ENCODE results near the gene ACP4.

DNA sequence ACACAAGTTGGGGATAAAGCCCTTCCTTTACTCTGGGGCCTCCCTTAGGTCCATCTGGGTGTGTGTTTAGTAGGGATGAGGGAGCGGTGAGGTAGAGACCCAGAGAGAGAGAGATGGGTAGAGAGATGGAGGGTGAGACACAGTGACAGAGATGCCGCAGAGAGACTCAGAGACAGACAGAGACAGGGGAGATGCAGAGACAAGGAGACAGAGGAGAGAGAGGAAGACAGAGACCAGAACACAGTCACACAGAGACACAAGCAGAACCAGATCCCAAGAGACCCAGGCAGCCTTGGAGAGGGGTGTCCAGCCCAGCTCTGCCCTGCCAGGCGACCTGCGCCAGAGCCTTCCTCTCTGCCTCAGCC is 31.0 kb downstream of the ACP4 start:
- TF ChIP-seq, protein P1, sequence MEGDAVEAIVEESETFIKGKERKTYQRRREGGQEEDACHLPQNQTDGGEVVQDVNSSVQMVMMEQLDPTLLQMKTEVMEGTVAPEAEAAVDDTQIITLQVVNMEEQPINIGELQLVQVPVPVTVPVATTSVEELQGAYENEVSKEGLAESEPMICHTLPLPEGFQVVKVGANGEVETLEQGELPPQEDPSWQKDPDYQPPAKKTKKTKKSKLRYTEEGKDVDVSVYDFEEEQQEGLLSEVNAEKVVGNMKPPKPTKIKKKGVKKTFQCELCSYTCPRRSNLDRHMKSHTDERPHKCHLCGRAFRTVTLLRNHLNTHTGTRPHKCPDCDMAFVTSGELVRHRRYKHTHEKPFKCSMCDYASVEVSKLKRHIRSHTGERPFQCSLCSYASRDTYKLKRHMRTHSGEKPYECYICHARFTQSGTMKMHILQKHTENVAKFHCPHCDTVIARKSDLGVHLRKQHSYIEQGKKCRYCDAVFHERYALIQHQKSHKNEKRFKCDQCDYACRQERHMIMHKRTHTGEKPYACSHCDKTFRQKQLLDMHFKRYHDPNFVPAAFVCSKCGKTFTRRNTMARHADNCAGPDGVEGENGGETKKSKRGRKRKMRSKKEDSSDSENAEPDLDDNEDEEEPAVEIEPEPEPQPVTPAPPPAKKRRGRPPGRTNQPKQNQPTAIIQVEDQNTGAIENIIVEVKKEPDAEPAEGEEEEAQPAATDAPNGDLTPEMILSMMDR (conservative IDR thresholded peaks at IDR 0.05; ENCODE audit: low read depth in 2 of 2) = no peak
- TF ChIP-seq CREB1 (CRISPR knock-in tag; IDR thresholded peaks at IDR 0.05; ENCODE audit: low read depth) (no peak), EZH2 (IDR thresholded peaks at IDR 0.05; ENCODE audit: low read depth, unreplicated experiment) (no peak), JUNB (IDR thresholded peaks at IDR 0.05; ENCODE audit: unreplicated experiment) (no peak), POLR2AphosphoS5 (IDR thresholded peaks at IDR 0.05; ENCODE audit: low read depth) (no peak), NANOG (IDR thresholded peaks at IDR 0.05; ENCODE audit: borderline replicate concordance) (no peak), ETS1 (IDR thresholded peaks at IDR 0.05) (no peak)

Measured in GM23338 (cell line).